GM21737 (cell line): ENCODE data around the gene LCE6A.

ENCODE experiments used
- ATAC-seq: cut with Tn5 transposase; IDR thresholded peaks from one replicate; pipeline ENCODE4 v1.9.1; 2021; ENCODE audit warnings: mild to moderate bottlenecking, moderate library complexity; ENCODE audit not compliant: unreplicated experiment

LCE6A gene, protein sequence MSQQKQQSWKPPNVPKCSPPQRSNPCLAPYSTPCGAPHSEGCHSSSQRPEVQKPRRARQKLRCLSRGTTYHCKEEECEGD

DNA sequence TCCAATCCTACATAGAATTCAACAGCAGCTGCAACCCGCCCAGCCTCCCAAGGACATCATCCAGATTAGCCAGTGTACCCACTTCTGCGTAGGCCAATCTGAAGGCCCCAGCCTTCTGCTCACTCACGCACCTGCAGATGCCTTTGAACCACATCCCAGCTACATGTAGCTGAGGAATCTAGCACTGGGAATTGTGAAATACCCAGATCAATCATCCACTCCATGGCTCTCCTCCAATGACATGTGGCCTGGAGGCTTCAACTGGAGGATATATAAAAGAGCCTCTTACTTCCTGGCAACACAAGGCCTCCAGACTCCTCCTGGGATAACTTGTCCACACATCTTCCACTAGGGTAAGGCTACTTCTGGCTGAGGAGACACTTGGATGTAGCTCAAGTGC lies at the start of gene LCE6A:
Gene LCE6A (plus strand): TSS at position 301 of the 400 bp plus-strand sequence. CDS start 665 bp downstream, outside the sequence.
- no peak for ATAC-seq

GRCh38 chr1:152795686-152796085 lies 47.0 kb upstream of the LCE6A start:
- no peak for ATAC-seq

DNA sequence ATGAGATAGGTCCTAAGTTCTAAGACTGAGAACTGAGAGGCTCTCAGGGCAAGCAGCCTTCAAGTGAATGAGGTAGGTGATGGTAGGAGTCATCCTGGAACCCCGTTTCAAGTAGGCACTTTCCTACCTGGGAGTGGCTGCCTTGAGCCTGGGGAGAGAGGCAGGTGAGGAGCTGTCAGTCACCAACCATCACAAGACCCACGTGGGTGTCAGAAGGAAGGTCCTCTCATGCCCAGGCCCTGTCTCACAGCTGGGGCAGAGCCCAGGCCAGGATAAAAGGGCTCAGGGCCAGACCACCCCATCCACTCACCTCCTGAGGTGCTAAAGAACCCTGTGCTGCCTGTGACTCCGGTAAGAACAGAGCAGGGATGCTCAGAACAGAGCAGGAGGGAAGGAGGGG lies 46.2 kb upstream of the LCE6A start, which contains the start of gene LCE1D:
Gene LCE1D (plus strand): TSS at position 301 of the 400 bp plus-strand sequence. CDS start 1,074 bp downstream, outside the sequence.
- ATAC-seq = no peak

GRCh38 chr1:152801333-152801732 lies 41.3 kb upstream of the LCE6A start:
- ATAC-seq = no peak

DNA sequence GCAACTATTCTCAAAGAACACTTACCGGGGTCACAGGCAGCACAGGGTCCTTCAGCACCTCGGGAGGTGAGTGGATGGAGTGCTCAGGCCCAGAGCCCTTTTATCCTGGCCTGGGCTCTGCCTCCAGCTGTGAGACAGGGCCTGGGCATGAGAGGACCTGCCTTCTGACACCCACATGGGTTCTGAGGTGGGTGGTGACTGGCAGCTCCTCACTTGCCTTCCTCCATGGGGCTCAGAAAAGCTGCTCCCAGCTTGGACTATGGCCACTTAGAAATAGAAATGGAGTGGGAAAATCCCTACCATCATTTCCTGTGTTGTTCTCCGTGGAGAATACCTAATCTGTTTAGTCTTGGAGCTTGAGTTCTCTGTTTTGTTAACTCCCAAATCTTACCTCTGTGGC lies 36.1 kb upstream of the LCE6A start, which contains the start of gene LCE1C:
Gene LCE1C (minus strand): TSS at position 76 of the 400 bp plus-strand sequence. CDS start 1,173 bp downstream, outside the sequence.
- no peak for ATAC-seq

DNA sequence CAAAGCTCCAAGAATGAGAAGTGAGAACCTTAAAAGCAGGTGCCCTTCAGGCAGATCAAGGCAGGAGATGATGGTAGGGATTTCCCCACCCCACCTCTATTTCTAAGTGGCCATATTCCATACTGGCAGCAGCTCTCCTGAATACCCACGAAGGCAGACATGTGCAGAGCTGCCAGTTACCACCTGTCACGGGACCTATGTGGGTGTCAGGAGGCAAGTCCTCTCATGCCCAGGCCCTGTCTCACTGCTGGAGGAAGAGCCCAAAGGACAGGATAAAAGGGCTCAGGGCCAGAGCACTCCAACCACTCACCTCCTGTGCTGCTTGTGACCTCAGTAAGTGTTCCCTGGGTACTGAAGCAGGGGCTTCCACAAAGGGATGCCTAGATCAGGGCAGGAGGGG lies 31.6 kb upstream of the LCE6A start:
- no peak for ATAC-seq

DNA sequence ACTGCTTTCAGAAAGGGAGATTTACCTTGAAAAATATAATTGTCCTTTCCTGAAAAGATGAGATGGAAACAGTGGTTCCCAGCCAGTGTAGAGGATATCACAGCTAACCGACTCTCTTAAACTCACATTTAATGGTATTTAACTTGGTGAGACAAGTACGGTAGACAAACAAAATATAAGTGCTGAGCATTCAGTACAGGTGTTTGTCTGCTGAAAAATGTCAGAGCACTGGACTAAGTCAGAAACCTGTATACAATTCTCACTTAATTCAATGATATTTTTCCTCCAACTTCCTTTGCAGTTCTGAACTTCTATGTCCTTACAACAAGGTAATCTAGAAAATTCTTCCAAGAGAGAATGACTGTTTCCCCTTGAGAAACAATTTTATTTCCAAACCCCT lies 31.0 kb upstream of the LCE6A start, which contains the start of gene LCE1B:
Gene LCE1B (plus strand): TSS at position 301 of the 400 bp plus-strand sequence. CDS start 476 bp downstream, outside the sequence.
- ATAC-seq = no peak

DNA sequence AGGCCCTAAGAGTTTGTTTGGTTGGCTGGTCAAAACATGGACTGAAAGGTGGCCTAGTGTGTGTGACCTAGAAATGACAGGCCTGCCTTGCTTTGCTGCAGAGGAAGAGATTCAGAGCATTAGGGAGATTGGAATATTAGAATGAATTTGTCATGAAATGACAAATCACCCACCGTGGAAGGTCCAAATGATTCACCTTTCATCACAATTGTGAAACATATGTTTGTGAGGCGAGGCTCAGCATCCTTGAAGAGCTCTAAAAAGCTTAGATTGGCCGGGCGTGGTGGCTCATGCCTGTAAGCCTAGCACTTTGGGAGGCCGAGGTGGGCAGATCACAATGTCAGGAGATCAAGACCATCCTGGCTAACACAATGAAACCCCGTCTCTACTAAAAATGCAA lies 25.3 kb upstream of the LCE6A start:
- no peak for ATAC-seq

DNA sequence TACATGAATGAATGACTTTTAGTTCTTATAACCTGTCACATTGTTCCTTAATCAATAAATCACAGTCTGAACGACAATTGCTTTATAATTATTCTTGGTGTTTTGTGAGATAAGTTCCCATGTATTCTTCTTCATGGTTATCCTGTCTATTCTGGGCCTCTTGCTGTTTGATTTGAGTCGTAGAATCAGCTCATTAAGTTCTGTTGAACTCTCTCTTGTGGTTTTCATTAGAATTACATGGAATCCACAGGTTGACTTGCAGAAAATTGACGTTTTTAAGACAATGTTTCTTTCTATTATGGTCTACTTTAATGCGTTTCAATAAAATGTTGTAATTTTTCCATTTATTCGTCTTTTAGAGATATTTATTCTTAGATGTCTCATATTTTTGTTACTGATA lies 19.4 kb upstream of the LCE6A start:
- ATAC-seq = no peak

DNA sequence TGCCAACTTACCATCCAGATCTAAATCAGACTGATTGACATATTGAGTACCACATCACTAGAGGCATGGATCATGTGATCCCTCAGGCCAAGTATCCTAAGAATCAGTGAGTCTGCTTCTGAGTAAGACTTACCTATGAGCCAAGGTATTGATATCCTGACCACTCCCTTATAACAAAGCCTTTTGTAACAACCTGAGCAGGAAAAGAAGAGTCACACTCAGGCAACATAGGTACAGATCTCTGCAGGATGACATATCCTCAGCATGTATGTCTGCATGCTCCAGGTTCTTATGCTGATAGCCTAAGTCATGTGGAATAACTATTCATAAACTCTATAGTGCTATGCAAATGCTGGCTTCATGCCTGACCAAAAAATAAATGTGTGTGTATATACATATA lies 17.7 kb upstream of the LCE6A start:
- no peak for ATAC-seq

DNA sequence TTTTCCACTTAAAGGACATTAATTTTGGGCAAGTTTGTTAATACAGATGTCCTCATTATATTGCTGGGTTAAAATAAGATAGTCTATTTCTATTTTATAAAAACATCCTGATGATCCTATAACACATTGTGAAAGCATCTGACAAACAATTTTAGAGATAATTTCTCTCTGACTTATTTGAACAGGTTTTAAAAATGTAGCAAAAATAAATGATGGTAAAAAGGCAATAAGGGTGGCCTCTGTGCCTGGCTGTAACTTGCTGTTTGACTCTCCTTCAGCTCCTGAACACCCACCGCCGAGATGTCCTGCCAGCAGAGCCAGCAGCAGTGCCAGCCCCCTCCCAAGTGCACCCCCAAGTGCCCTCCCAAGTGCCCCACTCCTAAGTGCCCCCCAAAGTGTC lies 15.5 kb upstream of the LCE6A start, which contains the start of gene LCE1A:
Gene LCE1A (plus strand): TSS at position 301 of the 400 bp plus-strand sequence. CDS start 0 bp downstream, at position 301.
- no peak for ATAC-seq

DNA sequence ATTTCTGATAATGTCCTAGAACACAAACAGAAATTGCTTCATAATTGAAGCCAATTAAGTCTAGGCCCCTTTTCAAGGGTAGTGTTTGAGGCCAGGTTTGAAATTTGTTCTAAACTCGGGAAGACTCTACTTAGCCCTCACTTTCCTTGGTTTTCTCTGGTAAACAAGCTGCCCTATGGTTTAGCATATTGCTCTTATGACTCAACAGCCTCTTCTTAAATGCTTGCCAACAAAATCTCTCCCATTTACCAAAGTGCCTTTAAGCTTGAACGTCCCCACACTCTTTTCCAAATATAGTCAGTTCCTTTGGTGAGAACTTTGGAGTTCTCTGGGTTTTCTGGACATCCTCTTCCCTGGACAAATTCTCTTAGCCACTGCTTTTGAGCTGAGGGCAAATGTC lies 5.8 kb upstream of the LCE6A start:
- ATAC-seq = no peak

DNA sequence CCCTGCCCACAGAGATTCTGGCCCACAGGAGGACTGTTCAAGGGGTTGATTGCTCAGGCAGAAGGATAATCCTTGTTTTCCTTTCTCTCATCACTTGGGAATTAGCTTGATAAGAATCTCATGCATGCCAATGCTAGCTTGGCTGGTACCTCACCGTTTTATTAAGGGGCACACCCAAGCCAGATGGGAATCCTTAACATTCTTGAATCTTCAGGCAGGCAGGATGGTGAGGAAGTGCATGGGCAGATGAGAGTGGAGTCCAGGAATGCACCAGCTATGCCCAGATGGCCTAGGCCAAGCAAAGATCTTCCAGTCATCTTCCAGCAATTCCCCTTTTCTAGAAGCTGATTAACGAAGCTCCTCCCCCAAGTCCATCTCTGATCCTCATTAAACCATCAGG lies 13.0 kb downstream of the LCE6A start:
- ATAC-seq = no peak

GRCh38 chr1:152858062-152858461 lies 15.4 kb downstream of the LCE6A start:
- ATAC-seq = no peak

DNA sequence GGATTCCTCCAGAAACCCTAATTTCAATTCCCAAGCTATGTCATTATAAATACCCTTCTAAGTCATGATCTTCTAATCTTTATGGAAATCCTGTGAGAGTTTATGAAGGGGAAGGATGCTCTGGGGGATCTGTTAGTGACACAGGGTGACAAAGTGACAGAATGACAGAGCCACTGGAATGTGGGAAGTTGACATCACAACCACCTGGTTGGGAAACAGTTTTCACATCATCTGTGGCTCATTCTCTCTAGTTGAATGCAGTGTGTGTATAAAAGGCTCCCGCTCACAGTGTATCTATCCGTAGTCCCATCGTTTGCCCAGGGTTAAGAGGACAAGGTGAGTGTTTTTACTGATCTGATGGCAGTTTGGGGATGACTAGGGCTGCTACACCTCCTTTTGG lies 17.0 kb downstream of the LCE6A start, which contains the start of gene LCE7A:
Gene LCE7A (plus strand): TSS at position 301 of the 400 bp plus-strand sequence. CDS start 702 bp downstream, outside the sequence.
- no peak for ATAC-seq

DNA sequence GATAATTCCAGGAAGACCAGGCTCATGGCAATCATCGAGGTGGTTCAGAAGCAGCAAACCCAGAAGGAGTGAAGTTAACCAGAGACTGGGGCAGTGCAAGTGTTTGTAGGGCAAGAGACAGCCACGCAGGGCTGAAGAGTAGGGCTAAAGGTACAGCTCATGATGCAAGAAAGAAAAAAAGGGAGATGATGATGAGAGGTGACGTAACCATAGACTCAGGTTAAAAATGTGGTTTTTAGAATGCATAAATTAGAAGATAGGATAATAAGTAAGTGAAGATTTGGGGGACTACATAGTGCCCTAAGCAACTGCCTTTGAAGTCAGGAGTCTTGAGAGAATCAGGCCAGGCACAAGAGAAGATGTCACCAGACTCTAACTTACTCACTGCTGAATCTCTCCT lies 17.5 kb downstream of the LCE6A start:
- ATAC-seq = no peak

DNA sequence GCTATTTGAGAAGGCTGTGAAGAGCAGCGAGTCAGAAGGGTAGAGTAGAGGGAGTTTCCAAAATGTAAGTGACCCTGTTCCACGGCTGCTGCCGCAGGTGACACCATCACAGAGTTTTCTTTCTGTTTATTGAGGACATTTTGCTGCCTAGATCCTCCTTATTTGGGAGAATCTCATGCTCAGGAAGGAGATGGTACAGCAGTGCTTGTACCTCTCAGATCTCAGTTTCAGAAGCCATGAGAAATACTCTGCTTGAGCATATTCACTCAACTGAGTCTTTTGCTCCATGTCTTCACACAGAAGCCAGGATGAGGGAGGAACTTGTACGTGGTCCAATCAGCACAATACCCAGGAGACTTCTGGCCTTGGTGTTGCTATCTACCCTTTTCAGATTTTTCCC lies 18.7 kb downstream of the LCE6A start:
- ATAC-seq = no peak

DNA sequence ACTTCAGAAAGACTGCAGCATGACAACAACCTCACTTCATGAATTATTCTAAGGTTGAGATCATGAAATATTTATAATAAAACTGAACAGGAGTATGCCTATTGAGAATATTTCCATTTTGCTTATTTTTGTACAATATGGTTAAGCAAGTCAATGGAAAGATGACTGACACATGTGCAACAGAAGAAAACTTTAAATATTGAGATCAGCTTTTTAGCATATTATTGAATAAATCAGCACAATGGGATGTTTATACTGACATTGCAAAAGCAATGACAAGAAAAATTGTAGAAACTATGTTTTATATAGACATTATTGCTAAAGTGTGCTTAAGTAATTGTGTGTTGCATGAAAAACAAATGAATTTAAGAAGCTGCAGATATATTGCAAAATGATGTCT lies 21.8 kb downstream of the LCE6A start:
- ATAC-seq = no peak

- ATAC-seq = no peak
Observed at GRCh38 chr1:152866321-152866720, 23.7 kb downstream of the LCE6A start.

- ATAC-seq = no peak
Observed at GRCh38 chr1:152869808-152870419, 27.3 kb downstream of the LCE6A start.

GRCh38 chr1:152870831-152871730 lies 28.4 kb downstream of the LCE6A start:
- no peak for ATAC-seq
